IPS-18c (cell line): ENCODE data around the gene MANSC1.

Experiments
- H3K4me3 ChIP-seq: 2 replicates; pipeline ENCODE4 v1.7.0; 2013; ENCODE audit warnings: low read depth, mild to moderate bottlenecking, low read length, moderate library complexity; ENCODE audit not compliant: insufficient read depth
- H3K9me3 ChIP-seq: one replicate; pipeline ENCODE4 v1.6.1; 2013; ENCODE audit warnings: mild to moderate bottlenecking, low read length, moderate library complexity; ENCODE audit not compliant: control insufficient read depth, insufficient read depth

MANSC1 gene

DNA sequence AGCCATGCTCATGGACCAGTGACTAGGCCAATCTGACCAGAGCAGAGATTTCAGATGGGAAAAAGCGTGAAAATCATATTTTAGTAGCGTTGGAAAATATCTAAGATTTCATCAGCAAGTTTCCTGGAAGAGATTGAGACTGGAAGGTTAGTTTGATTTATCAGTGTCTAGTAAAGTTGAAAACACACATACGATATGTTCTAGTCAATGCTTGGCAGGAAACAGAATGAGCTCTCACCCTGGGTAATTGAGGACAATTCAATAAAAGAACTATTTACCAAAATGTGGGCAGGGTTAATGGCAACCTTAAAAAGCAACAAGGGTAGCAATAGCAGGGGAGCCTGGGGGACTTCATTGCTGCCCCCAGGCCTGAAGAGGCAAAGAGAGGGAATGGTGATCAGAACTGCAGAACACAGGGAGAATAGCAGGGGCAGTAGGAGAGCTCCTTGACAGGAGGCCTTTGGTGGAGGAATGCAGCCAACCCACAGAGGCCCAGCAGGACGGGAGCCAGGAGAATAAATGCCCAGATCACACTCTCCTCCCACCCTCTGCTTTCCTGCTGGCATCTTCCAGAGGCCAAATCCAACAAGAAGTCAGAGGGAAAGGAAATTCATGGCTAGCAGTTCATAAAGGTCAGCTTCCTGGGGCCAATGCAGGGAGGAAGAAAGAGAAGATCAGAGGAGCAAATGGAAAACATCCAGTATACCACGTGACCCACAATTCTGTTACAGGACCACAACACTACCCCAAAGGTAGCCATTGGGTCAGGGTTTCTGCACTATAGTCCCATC is 55.6 kb downstream of the MANSC1 start:
- Histone ChIP-seq H3K4me3 (no peak overlapping the region), H3K9me3 (no peaks in the 10 kb centered on the region)

DNA sequence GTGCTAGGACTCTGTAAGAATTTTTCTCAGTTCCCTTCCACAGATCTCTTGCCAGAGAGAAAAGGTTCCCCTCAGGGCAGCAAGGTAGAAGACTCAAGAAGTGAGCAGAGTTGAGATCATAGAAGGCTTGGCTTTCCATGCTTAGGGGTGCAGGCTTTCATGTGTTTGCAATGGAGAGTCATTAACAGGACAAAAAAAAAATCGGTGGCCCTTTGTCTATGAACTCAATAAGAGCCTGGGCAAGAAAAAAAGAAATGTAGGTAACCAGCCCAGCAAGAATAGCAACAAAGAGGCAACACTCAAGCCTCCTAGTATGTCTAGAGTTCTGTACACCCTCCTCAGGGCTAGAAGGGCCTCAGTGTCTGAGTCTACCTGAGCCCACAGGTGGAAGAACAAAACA is 59.8 kb downstream of the MANSC1 start:
- Histone ChIP-seq H3K4me3 (no peak overlapping the region), H3K9me3 (no peaks in the 10 kb centered on the region)

DNA sequence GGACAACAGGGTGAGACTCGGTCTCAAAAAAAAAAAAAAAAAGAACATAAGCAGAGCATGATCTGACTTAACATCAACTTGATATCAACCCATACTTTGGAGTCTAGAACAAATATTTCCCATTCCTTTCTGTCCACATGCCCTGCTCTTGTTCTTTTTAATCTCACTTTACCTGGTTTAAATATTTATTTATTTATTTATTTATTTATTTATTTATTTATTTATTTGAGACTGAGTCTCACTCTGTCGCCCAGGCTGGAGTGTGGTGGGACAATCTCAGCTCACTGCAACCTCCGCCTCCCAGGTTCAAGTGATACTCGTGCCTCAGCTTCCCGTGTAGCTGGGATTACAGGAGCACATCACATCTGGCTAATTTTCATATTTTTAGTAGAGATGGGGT is 63.6 kb downstream of the MANSC1 start:
- Histone ChIP-seq H3K9me3 (no peaks in the 10 kb centered on the region), H3K4me3 (no peak overlapping the region)

DNA sequence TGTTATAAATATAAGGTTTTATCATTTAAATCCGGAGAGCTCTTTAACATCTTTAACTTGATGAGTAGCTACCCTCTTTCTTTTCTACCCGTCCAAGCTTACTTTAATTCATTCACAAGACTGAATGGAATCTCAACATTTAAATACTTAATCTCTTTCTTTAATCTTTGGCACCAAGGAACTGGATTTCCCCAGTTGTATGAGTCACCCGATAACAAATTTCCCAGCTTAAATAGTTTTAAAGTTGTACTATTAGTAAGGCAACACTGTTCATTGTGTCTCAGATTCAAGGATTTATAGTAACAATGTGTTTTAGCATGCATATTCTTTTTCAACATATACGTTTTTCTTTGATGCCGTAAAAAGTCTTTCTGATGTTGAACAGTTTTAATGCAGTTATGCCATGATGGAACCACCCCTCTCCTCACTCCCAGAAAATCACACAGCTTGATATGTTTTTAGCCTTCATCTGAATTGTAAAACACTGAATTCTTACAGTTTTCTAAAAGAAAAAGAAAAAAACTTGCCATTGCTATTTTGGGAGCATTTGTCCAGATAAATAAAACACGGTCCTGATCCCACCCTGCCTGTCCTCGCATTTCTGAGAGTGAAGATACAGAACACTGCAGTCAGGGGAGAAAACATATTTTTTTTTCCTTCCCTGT is 67.1 kb downstream of the MANSC1 start:
- H3K4me3 ChIP-seq, result no peak overlapping the region

DNA sequence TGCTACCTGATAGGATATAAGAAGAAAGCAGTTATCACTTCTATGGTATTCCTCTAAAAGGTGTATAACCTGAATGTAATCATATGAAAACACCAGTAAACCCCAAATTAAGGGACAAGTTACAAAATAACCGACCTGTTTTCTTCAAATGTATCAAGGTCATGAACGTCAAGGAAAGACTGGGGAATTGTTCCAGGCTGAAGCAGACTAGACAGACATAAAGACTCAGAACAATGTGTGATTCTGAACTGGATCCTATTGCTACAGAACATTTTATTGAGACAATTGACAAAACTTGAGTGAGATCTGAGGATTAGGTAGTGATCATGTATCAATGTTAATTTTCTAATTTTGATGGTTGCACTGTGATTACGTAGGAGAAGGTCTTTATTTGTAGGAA is 67.8 kb downstream of the MANSC1 start:
- Histone ChIP-seq H3K9me3 (no peaks in the 10 kb centered on the region), H3K4me3 (no peak overlapping the region)

More for the DNA sequence above, 67.1 kb downstream of the MANSC1 start:
- no peaks in the 10 kb centered on the region for H3K9me3 ChIP-seq

DNA sequence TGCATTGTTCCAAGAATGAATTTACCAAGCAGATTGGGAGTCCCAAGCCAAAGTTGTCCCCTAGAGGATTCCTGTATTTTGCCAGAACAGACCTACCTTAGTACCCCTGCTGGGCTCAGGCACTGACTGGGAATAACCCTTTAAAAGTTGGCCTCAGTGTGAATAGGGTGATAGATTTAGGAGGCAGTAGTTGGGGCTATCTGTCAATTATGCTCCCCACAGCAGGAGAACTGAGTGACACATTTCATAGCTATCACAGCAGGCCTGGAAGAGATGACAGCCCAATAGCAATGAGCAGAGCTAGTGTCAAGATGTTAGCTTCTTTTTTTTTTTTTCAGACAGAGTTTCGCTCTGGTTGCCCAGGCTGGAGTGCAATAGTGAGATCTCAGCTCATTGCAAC is 68.9 kb downstream of the MANSC1 start:
- peaks cover under 1% of the 10 kb centered on the region for H3K9me3 ChIP-seq

DNA sequence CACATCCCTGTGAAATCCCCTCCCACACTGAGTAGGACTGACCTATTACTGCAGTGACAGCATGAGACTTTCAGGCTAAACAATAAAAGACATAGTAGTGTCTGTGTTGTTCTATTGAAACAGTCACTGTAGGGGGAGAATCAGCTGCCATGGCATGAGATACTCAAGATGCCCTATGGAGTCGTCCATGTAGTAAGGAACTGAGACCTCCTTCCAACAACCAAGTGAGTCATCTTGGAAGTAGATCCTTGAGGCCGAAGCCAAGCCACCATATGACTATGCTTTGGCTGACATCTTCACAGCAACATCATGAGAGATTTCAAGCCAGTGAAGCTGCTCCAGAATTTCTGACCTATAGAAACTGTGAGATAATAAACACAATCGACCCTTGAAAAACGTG is 71.1 kb downstream of the MANSC1 start:
- Histone ChIP-seq H3K4me3 (no peak overlapping the region), H3K9me3 (peaks cover 2% of the 10 kb centered on the region)

More for the DNA sequence above, 68.9 kb downstream of the MANSC1 start:
- no peak overlapping the region for H3K4me3 ChIP-seq
